DMS53 treated with DMSO at 0.1 percent for 48 hours (cell line): ENCODE data around the gene DSG2.
"Not testable (repeated sequence)": the region's sequence is repeated elsewhere in the genome, so short reads cannot be mapped to it uniquely, and the experiment has no call there.

Source experiments
- DNase-seq: peaks from one replicate; lab custom pipeline; 2025; ENCODE audit not compliant: unreplicated experiment; lab: John Stamatoyannopoulos, UW

The DSG2 gene

DNA sequence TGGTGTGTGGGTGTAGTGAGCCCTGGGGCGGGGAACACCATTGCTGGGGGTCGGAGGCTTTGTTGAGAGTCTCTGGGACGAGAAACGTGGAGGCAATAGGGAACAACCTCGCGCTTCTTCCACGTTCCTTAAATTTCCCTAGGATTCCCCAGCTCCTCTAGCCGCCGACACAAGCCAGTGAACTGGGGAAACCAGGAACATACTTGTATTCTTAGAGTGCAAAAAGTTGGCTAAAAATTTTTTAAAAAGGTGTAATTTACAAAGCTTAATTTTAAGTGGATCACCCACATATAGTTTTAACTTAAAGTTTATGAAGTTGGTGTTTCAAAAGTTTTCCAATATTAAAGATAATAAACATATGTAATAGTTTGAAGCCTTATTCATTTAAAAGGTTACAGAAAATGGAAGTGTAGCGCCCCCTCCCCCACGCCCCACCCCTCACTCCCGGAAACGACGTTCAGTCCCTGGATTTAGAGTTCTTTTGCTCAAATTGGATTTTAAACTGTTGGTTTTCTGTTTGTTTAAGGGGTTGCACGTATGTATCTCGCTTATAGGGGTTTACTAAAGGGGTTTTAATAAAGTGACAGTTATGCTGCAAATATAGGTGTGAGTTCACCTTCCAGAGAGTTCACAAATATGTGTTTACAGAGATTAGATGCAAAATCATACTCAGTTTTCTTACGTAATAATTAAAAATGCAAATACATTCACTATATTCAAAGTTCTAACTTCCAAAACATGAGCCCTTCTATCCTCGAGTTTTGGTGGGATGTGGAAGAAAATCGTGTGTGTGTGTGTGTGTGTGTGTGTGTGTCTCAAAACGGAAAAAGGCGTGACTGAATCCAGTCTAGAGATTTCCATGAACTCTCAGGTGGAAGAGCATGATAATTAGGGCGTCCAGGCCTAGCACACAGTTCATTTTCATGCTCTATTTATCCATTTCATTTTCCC is 872 bp downstream of the DSG2 start:
- DNase-seq, result no peak

DNA sequence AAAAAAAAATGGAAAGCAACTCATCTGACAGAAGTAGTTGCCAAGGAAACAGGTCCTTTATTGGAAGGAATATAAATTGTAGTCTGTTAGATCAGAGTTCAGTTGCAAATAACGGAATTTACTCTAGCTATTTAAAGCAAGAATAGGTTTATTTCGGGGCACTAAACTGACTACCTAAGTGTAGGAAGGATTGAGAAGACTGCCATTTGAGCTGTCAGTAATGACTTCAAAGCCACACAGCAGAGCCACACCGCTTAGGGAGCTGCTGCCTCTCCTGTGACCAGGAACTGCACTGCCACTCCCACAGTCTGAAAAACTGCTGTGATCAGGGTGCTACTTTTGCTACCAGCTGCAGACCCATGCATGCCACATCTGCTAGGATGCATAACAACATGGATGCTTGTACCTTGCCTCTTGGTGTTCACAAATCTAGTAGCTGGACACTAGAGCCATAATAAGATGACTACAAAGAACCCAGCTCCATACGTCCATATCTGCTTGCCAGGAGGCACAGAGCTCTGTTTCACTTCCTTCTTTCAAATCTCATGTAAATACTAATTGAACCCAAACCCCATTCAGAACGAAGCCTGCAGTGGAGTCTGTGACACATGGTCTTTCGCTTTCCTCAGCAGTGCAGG is 2.2 kb downstream of the DSG2 start:
- no peak for DNase-seq

GRCh38 chr18:31503011-31503410 is 5.0 kb downstream of the DSG2 start:
- DNase-seq, result no peak

GRCh38 chr18:31504455-31505147 is 6.6 kb downstream of the DSG2 start:
- DNase-seq, result no peak

GRCh38 chr18:31505156-31505555 is 7.2 kb downstream of the DSG2 start:
- DNase-seq, result no peak

GRCh38 chr18:31506024-31506742 is 8.2 kb downstream of the DSG2 start:
- DNase-seq, result no peak

- not testable (repeated sequence) for DNase-seq
These were observed 9.1 kb downstream of the DSG2 start for GRCh38 chr18:31507124-31507523.

DNA sequence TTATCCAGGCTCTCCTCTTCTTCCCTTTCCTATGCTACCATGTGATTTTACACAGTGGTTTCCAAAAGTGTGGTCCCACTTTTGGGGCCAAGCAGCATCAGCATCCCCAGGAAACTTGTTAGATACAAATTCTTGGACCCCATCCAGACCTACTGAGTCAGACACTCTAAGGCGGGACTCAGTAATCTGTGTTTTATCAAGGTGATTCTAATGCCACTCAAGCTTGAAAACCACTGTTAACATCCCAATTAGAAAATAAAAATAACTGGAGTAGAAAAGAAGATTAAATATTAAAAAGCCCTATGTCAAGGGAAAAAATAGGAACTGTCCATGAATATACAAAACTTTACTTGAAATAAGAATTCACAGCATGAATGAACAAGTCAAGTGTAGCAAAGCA is 10.8 kb downstream of the DSG2 start:
- DNase-seq, result no peak

DNA sequence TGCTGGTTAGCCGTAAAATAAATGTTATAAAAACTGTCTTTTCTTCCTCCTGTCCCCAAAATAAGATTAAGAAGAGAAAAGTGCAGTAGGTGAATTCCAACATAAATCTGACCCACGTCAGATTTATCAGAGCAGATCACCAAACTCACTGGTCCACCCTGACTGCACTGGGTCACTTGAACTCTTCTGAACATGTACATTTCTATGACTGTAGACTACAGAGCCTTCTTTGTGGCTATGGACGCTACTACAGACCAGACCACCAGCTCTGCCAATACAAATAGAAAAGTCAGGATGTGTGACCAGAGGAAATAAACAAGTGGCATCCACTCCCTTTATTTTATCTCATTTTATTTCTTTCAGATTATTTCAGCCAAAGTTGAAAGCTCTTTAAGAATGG is 11.6 kb downstream of the DSG2 start:
- no peak for DNase-seq

GRCh38 chr18:31510319-31510718 is 12.3 kb downstream of the DSG2 start:
- DNase-seq, result no peak

- DNase-seq, result no peak
These were observed 13.1 kb downstream of the DSG2 start for GRCh38 chr18:31511098-31511497.

- no peak for DNase-seq
These were observed 14.3 kb downstream of the DSG2 start for GRCh38 chr18:31512203-31512764.

DNA sequence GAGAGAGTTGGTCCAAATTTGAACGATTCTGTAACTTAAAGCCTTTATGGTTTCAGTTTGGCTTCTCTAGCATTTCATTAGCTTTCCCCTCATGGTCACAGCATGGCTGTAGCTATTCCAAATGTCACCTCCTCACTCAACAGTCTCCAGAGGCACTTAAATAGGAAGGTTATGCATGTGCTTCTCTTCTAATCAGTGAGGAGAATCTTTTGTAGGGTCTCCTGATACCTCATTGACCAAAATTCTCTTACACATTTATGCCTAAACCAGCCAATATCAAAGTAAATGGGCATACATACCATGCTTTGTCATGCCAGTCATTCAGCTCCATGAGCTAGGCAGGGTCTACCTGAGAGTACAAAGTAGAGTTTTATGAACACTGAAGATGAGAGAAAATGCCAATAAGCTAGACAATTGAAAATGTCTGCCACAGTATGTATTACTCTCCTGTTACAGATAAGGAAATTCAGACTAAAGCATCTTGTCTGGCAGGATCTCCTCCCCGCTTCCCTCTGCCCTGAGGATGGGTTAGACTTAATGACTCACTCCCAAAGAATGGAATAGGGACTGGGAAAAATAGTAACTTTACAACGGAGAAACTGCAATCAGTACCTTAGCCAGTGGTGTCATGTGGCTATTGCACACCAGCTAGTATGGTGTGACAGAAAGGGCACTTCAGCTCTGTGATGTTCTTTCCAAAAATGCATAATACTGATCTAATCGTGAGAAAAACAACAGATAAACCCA is 15.4 kb downstream of the DSG2 start:
- DNase-seq, result no peak

GRCh38 chr18:31516437-31516836 is 18.5 kb downstream of the DSG2 start:
- no peak for DNase-seq

DNA sequence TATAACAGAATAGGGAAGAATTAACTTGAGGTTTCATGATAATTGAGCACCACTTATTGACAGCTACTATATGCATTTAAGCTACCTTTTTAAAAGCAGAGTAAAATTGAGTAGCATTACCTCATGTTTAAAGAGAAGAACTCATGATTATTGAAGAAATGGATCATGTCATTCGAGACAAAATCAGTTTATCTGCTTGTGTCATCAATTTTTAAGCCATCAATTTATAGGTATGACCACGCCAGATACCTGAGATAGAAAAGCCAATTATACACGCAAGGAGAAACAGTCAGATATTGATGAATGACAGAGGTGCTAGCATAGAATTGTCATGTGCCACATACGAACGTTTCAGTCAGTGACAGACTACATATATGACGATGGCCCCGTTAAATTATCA is 28.4 kb downstream of the DSG2 start:
- DNase-seq, result no peak

- DNase-seq, result no peak
These were observed 35.3 kb downstream of the DSG2 start for GRCh38 chr18:31533236-31533635.

DNA sequence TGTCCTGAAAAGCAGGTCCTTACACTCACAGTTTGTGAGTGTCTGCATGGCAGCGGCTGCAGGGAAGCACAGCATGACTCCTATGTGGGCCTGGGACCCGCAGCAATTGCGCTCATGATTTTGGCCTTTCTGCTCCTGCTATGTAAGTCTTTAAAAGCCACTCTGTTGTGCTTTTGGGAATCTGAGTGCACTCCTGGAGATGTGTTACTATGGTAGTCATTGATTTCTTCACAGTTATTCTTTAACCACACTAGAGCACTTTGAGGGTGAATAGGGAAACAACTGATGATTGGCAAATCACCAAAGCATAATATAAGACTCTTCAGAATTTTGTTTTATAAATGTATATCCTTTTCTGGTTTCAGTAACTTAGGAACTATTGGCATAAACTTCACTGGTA is 40.9 kb downstream of the DSG2 start:
- DNase-seq, result no peak

GRCh38 chr18:31546476-31546875 is 48.5 kb downstream of the DSG2 start:
- no peak for DNase-seq

DNA sequence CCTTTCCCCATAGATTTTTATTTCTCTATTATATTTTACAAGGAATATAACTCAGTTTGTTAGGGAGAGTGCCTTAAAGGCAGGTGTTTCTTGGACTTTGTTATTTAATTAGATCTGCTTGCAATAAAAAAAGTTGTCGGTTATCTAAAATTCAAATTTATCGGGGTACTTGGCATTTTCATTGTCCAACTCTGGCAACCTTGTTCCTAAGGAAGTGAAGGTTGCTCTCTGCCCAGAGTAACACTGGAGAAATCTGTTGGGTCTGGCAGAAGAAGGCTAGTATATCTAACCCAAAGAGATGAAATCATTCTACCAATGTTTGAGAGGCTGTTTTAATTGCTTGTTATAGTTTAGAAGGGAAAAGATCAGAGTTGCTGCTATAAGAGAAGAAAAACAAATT is 50.9 kb downstream of the DSG2 start:
- DNase-seq, result no peak

DNA sequence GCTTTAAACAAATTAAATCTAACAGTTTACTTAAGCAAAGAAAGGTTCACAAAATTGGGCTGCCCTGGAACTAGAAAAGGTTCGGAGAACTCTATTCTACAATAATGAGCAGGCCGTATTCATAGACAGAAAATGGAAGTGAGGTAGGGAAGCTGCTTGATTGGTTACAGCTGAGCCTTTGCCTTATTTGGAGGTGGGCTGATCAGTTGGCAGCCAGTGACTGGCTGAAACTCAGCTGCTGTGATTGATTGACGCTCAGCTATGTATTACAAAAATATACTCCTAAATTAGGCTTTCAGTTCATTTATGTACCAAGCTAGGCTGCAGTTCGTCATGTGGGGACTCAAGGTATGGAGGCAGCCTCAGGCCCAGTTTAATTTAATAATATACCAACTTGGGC is 51.4 kb downstream of the DSG2 start:
- no peak for DNase-seq
